ENCODE measurements around the gene NPTX2.

NPTX2 gene

GRCh38 chr7:98678215-98678614 is 61.1 kb downstream of the NPTX2 start:
- ChIA-PET CTCF (no interaction called here), POLR2A (no interaction called here)
- TF ChIP-seq CTCF (IDR thresholded peaks at IDR 0.05; ENCODE audit: insufficient read depth, low read length, missing control alignments): no peak

More at GRCh38 chr7:98678215-98678614, 61.1 kb downstream of the NPTX2 start:
- DNase-seq (ENCODE audit: low read depth, low spot score): no peak
- H3K4me3 ChIP-seq (ENCODE audit: low read depth, low read length): no peak overlapping the region
